ENCODE data around the gene MAPK12.

MAPK12 gene

GRCh38 chr22:50226875-50227165 lies 34.7 kb downstream of the MAPK12 start:
- no peak for DNase-seq

GRCh38 chr22:50226063-50226874 lies 35.2 kb downstream of the MAPK12 start:
- DNase-seq, result no peak

- DNase-seq, result no peak
These were observed 36.1 kb downstream of the MAPK12 start for GRCh38 chr22:50225200-50225969.

GRCh38 chr22:50224071-50224470 lies 37.4 kb downstream of the MAPK12 start:
- no peak for DNase-seq

- no peak for DNase-seq
These were observed 39.0 kb downstream of the MAPK12 start for GRCh38 chr22:50222508-50222907.

- DNase-seq, result no peak
These were observed 39.8 kb downstream of the MAPK12 start for GRCh38 chr22:50221410-50222300.

GRCh38 chr22:50220603-50221409 lies 40.7 kb downstream of the MAPK12 start:
- no peak for DNase-seq

GRCh38 chr22:50219800-50220602 lies 41.5 kb downstream of the MAPK12 start:
- DNase-seq, result no peak

GRCh38 chr22:50218996-50219727 lies 42.3 kb downstream of the MAPK12 start:
- no peak for DNase-seq

- DNase-seq, result no peak
These were observed 43.1 kb downstream of the MAPK12 start for GRCh38 chr22:50218153-50218995.

GRCh38 chr22:50217543-50218152 lies 43.8 kb downstream of the MAPK12 start:
- DNase-seq, result no peak

GRCh38 chr22:50216684-50217520 lies 44.6 kb downstream of the MAPK12 start:
- DNase-seq, result no peak

- DNase-seq, result no peak
These were observed 45.3 kb downstream of the MAPK12 start for GRCh38 chr22:50216055-50216683.

GRCh38 chr22:50215297-50216054 lies 46.0 kb downstream of the MAPK12 start:
- no peak for DNase-seq

GRCh38 chr22:50213263-50213662 lies 48.2 kb downstream of the MAPK12 start:
- DNase-seq, result no peak

- DNase-seq, result no peak
These were observed 50.3 kb downstream of the MAPK12 start for GRCh38 chr22:50211147-50211546.
